Ishikawa (cell line): ENCODE measurements around the gene RAI14.

Source experiments
- CEBPB ChIP-seq: IDR thresholded peaks from 2 replicates; pipeline ENCODE4 v1.6.1; 2012
- CREB1 ChIP-seq: IDR thresholded peaks from 2 replicates; pipeline ENCODE4 v1.6.1; 2012; ENCODE audit warnings: low read depth
- EGR1 ChIP-seq: IDR thresholded peaks from 2 replicates; pipeline ENCODE4 v1.6.1; 2012
- EP300 ChIP-seq: IDR thresholded peaks from 2 replicates; pipeline ENCODE4 v1.6.1; 2012; ENCODE audit warnings: borderline replicate concordance
- FOXM1 ChIP-seq: IDR thresholded peaks from 2 replicates; pipeline ENCODE4 v1.6.1; 2012; ENCODE audit warnings: low read depth, borderline replicate concordance
- MAX ChIP-seq: IDR thresholded peaks from 2 replicates; pipeline ENCODE4 v1.6.1; 2012
- NFIC ChIP-seq: IDR thresholded peaks from 2 replicates; pipeline ENCODE4 v1.6.1; 2012
- RAD21 ChIP-seq: IDR thresholded peaks from 2 replicates; pipeline ENCODE4 v1.6.1; 2012; ENCODE audit warnings: low read depth
- TAF1 ChIP-seq: IDR thresholded peaks from 2 replicates; pipeline ENCODE4 v1.6.1; 2012; ENCODE audit warnings: low read depth, mild to moderate bottlenecking
- TCF12 ChIP-seq: IDR thresholded peaks from 2 replicates; pipeline ENCODE4 v1.6.1; 2012; ENCODE audit warnings: low read depth
- TEAD4 ChIP-seq: IDR thresholded peaks from 2 replicates; pipeline ENCODE4 v1.6.1; 2012
- YY1 ChIP-seq: IDR thresholded peaks from 2 replicates; pipeline ENCODE4 v1.6.1; 2012; ENCODE audit warnings: low read depth
- ZBTB7A ChIP-seq: IDR thresholded peaks from 2 replicates; pipeline ENCODE4 v1.6.1; 2012; ENCODE audit warnings: low read depth
- TF ChIP-seq, protein P1 (sequence below): IDR thresholded peaks from 2 replicates; pipeline ENCODE4 v1.6.1; 2012
- TF ChIP-seq, protein P2 (sequence below): IDR thresholded peaks from 2 replicates; pipeline ENCODE4 v1.6.1; 2012; ENCODE audit warnings: low read depth, mild to moderate bottlenecking

The RAI14 gene

DNA sequence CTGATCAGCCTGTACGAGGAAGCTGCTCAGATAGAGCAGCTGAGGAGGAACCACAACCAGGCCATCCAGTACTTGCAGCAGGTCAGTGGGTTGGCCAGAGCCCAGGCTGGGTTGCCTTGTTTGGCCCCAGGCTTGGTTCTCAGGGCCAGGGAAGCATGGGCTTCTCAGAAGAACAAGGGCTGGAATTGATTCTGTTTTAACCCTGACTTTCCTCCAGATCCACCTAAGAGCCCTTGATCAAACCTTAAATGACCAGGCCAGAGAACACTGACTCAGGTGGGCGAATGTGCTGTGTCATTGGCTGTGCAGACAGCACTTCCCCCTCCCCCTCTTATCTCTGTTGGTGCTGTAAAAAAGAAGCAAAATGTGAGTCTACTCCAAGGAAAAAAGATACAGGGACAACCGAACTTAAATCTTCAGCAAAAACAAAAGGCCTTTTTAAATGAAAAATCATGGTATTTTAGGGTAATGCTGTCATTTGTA lies 210.9 kb downstream of the RAI14 start:
- TF ChIP-seq, protein P1, sequence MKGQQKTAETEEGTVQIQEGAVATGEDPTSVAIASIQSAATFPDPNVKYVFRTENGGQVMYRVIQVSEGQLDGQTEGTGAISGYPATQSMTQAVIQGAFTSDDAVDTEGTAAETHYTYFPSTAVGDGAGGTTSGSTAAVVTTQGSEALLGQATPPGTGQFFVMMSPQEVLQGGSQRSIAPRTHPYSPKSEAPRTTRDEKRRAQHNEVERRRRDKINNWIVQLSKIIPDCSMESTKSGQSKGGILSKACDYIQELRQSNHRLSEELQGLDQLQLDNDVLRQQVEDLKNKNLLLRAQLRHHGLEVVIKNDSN, result no peak
- no peak for TF ChIP-seq ZBTB7A
- TF ChIP-seq MAX, result no peak
- TF ChIP-seq TAF1, result no peak
- TF ChIP-seq FOXM1, result no peak
- no peak for TF ChIP-seq TCF12
- no peak for TF ChIP-seq CEBPB

DNA sequence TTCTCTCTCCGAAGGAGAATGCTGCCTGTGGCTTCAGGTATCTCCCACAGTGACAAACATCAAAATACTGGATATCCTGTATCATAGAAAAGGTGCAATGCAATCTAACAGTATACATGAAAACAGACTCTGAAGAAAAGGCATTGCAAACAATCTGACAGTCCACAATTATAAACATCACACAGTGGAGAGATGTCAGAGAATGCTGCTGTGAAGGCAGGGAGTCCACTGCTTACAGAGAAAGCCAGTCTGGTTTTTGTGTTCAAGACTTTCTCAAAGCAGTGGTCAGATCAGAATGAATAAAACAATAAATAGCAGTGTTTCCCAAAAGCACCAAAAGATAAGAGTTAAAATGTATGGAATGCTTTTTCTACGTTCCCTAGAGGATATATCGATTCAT lies 211.5 kb downstream of the RAI14 start:
- TF ChIP-seq CEBPB (no peak), NFIC (no peak), RAD21 (no peak), YY1 (no peak), TAF1 (no peak), TEAD4 (no peak), CREB1 (no peak), EGR1 (no peak), ZBTB7A (no peak), MAX (no peak), TCF12 (no peak)
- TF ChIP-seq, protein P1, result no peak
- TF ChIP-seq, protein P2, sequence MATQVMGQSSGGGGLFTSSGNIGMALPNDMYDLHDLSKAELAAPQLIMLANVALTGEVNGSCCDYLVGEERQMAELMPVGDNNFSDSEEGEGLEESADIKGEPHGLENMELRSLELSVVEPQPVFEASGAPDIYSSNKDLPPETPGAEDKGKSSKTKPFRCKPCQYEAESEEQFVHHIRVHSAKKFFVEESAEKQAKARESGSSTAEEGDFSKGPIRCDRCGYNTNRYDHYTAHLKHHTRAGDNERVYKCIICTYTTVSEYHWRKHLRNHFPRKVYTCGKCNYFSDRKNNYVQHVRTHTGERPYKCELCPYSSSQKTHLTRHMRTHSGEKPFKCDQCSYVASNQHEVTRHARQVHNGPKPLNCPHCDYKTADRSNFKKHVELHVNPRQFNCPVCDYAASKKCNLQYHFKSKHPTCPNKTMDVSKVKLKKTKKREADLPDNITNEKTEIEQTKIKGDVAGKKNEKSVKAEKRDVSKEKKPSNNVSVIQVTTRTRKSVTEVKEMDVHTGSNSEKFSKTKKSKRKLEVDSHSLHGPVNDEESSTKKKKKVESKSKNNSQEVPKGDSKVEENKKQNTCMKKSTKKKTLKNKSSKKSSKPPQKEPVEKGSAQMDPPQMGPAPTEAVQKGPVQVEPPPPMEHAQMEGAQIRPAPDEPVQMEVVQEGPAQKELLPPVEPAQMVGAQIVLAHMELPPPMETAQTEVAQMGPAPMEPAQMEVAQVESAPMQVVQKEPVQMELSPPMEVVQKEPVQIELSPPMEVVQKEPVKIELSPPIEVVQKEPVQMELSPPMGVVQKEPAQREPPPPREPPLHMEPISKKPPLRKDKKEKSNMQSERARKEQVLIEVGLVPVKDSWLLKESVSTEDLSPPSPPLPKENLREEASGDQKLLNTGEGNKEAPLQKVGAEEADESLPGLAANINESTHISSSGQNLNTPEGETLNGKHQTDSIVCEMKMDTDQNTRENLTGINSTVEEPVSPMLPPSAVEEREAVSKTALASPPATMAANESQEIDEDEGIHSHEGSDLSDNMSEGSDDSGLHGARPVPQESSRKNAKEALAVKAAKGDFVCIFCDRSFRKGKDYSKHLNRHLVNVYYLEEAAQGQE, result no peak

GRCh38 chr5:34868791-34869190 lies 212.7 kb downstream of the RAI14 start:
- TF ChIP-seq NFIC, result no peak
- TF ChIP-seq, protein P2, result no peak
- TF ChIP-seq TCF12, result no peak
- TF ChIP-seq, protein P1, result no peak

DNA sequence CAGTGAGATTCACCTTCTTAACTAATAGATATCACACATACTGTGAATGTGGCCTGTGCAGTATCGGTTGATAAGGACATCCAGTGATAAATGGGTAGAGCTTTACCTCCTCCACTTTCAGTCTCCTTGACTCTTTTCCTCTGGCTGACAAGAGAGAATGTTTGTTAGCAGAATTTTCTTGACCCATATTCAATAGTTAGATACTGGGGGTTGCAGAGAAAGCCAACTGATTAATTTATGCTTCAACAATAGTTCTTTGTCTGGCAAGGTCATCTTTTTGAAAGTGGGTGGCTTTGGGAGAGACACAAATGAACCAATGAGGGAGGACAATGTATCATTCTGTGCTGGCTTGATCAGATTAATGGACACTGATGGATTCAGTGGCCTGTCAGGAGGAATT lies 213.1 kb downstream of the RAI14 start:
- TF ChIP-seq EP300 (no peak), FOXM1 (no peak), EGR1 (no peak), ZBTB7A (no peak), NFIC (no peak), TAF1 (no peak), RAD21 (no peak), CEBPB (no peak), TCF12 (no peak), TEAD4 (no peak), CREB1 (no peak), YY1 (no peak), MAX (no peak)
- TF ChIP-seq, protein P1, result no peak
- TF ChIP-seq, protein P2, result no peak
